ENCODE measurements around the gene DUSP2.

DUSP2 gene

DNA sequence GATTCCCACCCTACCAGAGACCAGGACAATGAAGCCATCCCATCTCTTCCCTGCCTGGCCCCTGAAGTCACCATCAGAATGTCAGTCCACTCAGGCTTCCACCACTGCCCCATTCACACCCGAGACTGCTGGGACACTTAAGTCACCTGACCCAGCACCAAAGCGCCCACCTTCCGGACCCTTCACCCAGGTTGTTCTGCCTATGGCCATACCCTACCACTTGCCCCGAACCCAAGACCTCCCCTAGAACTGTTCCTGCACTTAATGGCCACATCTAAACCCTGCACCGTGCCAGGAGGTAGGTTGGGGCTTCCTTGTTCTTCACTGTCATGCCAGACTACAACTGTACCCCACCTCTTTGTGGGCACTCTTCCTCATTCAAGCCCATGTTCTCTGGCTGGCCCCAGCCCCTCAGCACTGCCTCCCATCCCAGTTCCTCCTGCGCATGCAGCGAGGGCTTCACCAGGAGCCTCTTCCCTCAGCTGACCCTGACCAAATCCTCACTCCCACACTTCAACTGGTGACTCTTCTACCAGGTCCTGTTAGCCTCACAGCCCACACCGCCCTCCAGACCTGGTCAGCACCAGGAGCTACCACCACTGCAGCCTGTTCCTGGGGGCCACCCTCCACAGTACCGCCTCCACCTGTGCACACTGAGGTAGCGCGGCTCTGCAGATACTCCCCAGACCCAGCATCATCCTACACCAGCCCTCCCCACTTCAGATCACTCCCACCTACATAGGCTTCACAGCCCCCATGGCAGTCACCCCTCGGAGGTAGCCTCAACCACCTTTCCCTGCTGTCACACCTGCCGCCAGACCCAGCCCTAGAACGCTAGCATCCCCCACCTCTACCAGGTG lies 20.6 kb downstream of the DUSP2 start:
- no peak for TF ChIP-seq SIN3A (IDR thresholded peaks at IDR 0.05; ENCODE audit: borderline replicate concordance, insufficient read depth, low read length)

DNA sequence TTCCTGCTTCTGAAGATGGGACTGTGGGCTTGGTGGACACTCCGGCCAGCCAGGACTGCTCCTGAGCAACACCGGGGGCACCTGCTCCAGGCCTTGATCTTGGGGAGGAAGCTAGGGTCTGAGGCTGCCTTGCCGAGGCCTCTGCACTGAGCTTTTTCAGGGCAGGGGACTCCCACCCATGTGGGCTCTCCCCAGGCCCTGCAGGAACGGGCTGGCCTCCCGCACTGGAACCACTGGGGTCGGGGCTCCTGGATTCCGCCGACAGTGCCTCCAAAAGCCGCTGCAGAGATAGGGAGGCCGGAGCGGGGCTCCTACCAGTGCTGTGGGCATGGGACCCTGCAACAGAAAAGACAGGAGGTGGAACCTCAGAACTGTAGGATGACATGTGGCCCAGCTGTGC lies 21.3 kb downstream of the DUSP2 start:
- TF ChIP-seq POLR2AphosphoS5 (IDR thresholded peaks at IDR 0.05; ENCODE audit: low read depth, low read length) (no peak), FOXP2 (optimal IDR thresholded peaks at IDR 0.05; ENCODE audit: borderline replicate concordance, extremely low read depth, extremely low read length, insufficient read depth) (no peak), SIN3A (IDR thresholded peaks at IDR 0.05; ENCODE audit: borderline replicate concordance, insufficient read depth, low read length) (no peak), TAF1 (IDR thresholded peaks at IDR 0.05; ENCODE audit: borderline replicate concordance, insufficient read depth, low read length) (no peak)
- TF ChIP-seq, protein P1, sequence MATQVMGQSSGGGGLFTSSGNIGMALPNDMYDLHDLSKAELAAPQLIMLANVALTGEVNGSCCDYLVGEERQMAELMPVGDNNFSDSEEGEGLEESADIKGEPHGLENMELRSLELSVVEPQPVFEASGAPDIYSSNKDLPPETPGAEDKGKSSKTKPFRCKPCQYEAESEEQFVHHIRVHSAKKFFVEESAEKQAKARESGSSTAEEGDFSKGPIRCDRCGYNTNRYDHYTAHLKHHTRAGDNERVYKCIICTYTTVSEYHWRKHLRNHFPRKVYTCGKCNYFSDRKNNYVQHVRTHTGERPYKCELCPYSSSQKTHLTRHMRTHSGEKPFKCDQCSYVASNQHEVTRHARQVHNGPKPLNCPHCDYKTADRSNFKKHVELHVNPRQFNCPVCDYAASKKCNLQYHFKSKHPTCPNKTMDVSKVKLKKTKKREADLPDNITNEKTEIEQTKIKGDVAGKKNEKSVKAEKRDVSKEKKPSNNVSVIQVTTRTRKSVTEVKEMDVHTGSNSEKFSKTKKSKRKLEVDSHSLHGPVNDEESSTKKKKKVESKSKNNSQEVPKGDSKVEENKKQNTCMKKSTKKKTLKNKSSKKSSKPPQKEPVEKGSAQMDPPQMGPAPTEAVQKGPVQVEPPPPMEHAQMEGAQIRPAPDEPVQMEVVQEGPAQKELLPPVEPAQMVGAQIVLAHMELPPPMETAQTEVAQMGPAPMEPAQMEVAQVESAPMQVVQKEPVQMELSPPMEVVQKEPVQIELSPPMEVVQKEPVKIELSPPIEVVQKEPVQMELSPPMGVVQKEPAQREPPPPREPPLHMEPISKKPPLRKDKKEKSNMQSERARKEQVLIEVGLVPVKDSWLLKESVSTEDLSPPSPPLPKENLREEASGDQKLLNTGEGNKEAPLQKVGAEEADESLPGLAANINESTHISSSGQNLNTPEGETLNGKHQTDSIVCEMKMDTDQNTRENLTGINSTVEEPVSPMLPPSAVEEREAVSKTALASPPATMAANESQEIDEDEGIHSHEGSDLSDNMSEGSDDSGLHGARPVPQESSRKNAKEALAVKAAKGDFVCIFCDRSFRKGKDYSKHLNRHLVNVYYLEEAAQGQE (IDR thresholded peaks at IDR 0.05; ENCODE audit: insufficient read depth in 1 of 2, low read depth in 2 of 2, low read length in 2 of 2), result no peak

DNA sequence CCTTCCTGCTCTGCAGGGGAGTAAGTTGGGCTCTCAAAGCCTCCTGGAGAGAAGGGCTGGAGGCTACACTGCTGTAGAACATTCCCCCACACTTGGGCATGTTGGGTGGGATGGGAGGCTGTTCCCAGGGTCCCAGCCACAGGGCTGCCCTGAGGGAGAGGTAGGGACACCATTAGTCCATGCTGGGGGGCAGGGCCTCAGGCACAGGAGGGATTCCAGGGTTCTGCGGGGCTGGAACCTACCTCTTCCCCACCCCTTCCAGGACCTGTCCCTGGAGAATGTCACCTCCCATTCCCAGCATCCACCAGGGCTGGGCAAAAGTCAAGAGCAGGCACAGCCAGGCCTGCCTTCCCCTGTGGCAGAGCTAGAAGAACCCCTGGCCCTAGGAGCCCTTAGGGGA lies 21.9 kb downstream of the DUSP2 start:
- TF ChIP-seq TAF1 (IDR thresholded peaks at IDR 0.05; ENCODE audit: borderline replicate concordance, insufficient read depth, low read length), result no peak
- TF ChIP-seq, protein P1 (IDR thresholded peaks at IDR 0.05; ENCODE audit: insufficient read depth in 1 of 2, low read depth in 2 of 2, low read length in 2 of 2), result no peak

DNA sequence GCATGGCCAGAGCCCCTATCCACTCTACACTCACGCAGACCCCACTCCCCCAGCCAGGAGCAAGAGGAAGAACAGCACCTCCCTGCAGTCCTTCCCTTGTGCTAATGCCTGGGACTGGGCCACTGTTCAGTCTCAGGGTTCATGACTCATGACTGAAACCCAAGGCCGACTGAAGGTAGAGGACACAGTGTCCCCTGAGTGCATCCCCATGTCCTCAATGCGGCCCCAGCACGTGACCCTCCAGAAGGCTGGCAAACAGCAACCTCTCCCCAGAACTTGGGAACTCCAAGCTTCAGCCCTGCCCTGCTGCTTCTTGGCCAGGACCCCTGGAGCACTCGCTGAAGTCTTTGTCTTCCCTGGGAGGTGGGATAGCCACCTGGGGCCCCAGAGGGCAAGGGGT lies 22.8 kb downstream of the DUSP2 start:
- TF ChIP-seq TAF1 (IDR thresholded peaks at IDR 0.05; ENCODE audit: borderline replicate concordance, insufficient read depth, low read length) (no peak), FOXP2 (optimal IDR thresholded peaks at IDR 0.05; ENCODE audit: borderline replicate concordance, extremely low read depth, extremely low read length, insufficient read depth) (no peak), SIN3A (IDR thresholded peaks at IDR 0.05; ENCODE audit: borderline replicate concordance, insufficient read depth, low read length) (no peak), POLR2AphosphoS5 (IDR thresholded peaks at IDR 0.05; ENCODE audit: low read depth, low read length) (no peak)
- TF ChIP-seq, protein P1 (IDR thresholded peaks at IDR 0.05; ENCODE audit: insufficient read depth in 1 of 2, low read depth in 2 of 2, low read length in 2 of 2), result no peak

DNA sequence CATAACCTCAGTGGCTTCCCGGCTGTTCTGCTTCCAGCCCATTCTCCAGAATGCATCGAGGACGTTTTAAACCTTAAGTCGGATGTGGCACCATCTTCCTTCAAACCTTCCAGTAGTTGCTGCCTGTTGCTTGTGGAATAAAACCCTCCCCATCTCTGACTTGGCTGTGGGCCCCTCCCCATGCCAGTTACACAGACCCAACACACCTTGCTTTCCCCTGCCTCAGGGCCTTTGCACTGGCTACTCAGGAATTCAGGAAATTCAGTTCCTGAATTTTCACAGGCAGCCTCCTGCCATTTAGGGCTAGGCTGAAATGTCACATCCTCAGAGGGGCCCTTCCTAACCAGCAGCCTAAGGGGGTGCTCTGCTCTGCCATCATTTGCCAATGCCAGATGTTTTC lies 23.8 kb downstream of the DUSP2 start:
- TF ChIP-seq SIN3A (IDR thresholded peaks at IDR 0.05; ENCODE audit: borderline replicate concordance, insufficient read depth, low read length), result no peak
- no peak for TF ChIP-seq TAF1 (IDR thresholded peaks at IDR 0.05; ENCODE audit: borderline replicate concordance, insufficient read depth, low read length)
- no peak for TF ChIP-seq FOXP2 (optimal IDR thresholded peaks at IDR 0.05; ENCODE audit: borderline replicate concordance, extremely low read depth, extremely low read length, insufficient read depth)
- TF ChIP-seq, protein P1 (IDR thresholded peaks at IDR 0.05; ENCODE audit: insufficient read depth in 1 of 2, low read depth in 2 of 2, low read length in 2 of 2), result no peak
- TF ChIP-seq POLR2AphosphoS5 (IDR thresholded peaks at IDR 0.05; ENCODE audit: low read depth, low read length), result no peak
